Osteoblast (primary cell): Measurements from ENCODE around the gene DPP7. TPM values are rescaled to one million over a fixed set of nuclear protein-coding genes. Genes with fewer than 3 reads are reported as not detected.

Experiments
- DNase-seq: peaks from one replicate; pipeline ENCODE4 v3.0.0; 2011; ENCODE audit warnings: low spot score, mixed read lengths; ENCODE audit not compliant: insufficient read length; ENCODE audit errors: missing footprints
- H2AFZ ChIP-seq: 2 replicates; pipeline ENCODE4 v1.6.0; 2011; ENCODE audit warnings: mild to moderate bottlenecking, low read length
- H3K27ac ChIP-seq: 2 replicates; pipeline ENCODE4 v1.5.1; 2011; ENCODE audit warnings: mild to moderate bottlenecking, low read depth, low read length, moderate library complexity
- H3K27me3 ChIP-seq: 2 replicates; pipeline ENCODE4 v1.6.0; 2012; ENCODE audit warnings: mild to moderate bottlenecking, control low read depth, inconsistent platforms, low read length, moderate library complexity; ENCODE audit not compliant: insufficient read depth
- H3K36me3 ChIP-seq: 2 replicates; pipeline ENCODE4 v1.5.1; 2011; ENCODE audit warnings: mild to moderate bottlenecking, low read length, control low read depth, moderate library complexity; ENCODE audit not compliant: insufficient read depth
- H3K4me1 ChIP-seq: 2 replicates; pipeline ENCODE4 v1.5.1; 2011; ENCODE audit warnings: mild to moderate bottlenecking, low read length, control low read depth, moderate library complexity; ENCODE audit not compliant: insufficient read depth
- H3K4me2 ChIP-seq: 2 replicates; pipeline ENCODE4 v1.6.0; 2011; ENCODE audit warnings: mild to moderate bottlenecking, low read length; ENCODE audit not compliant: insufficient read depth
- H3K4me3 ChIP-seq: fragments of 200-600 bp; sonication (generic); 3 replicates; pipeline ENCODE4 v1.5.1; 2012; ENCODE audit warnings: mild to moderate bottlenecking, low read length, inconsistent platforms; ENCODE audit not compliant: insufficient read depth
- H3K79me2 ChIP-seq: 2 replicates; pipeline ENCODE4 v1.6.0; 2012; ENCODE audit warnings: mild to moderate bottlenecking, low read length, control low read depth, inconsistent platforms; ENCODE audit not compliant: insufficient read depth
- H3K9me3 ChIP-seq: 2 replicates; pipeline ENCODE4 v1.5.1; 2011; ENCODE audit warnings: low read depth, low read length, control low read depth
- H4K20me1 ChIP-seq: 2 replicates; pipeline ENCODE4 v1.6.0; 2012; ENCODE audit warnings: mild to moderate bottlenecking, low read length, control low read depth; ENCODE audit not compliant: insufficient read depth
- CTCF ChIP-seq: IDR thresholded peaks from 2 replicates; pipeline ENCODE4 v1.5.1; 2011; ENCODE audit warnings: mild to moderate bottlenecking, low read depth, low read length, moderate library complexity; ENCODE audit errors: extremely low read depth
- total RNA-seq: library from RNA; depleted of rRNA; stranded (reverse); fragments of >200 nt; gene quantifications from 2 replicates; pipeline ENCODE4 v1.2.3, GENCODE V29; 2012

The DPP7 gene
- total RNA-seq, 1 donor: 74.6 TPM

- Histone ChIP-seq H3K27me3 (no peaks in the 10 kb centered on the region), H3K4me1 (no peaks in the 10 kb centered on the region), H3K4me3 (no peak overlapping the region), H3K79me2 (peaks cover 5% of the 10 kb centered on the region), H3K9me3 (no peaks in the 10 kb centered on the region), H3K36me3 (peaks cover 19% of the 10 kb centered on the region), H3K27ac (no peak overlapping the region), H3K4me2 (no peak overlapping the region), H4K20me1 (peaks cover 5% of the 10 kb centered on the region), H2AFZ (no peak overlapping the region)
- no peak for TF ChIP-seq CTCF
- DNase-seq: peak; percentile 93
These were observed 3.4 kb downstream of the DPP7 start for GRCh38 chr9:137110911-137111787.

GRCh38 chr9:137110147-137110910 is 4.2 kb downstream of the DPP7 start:
- Histone ChIP-seq H3K9me3 (no peaks in the 10 kb centered on the region), H3K79me2 (peaks cover 5% of the 10 kb centered on the region), H3K4me2 (no peak overlapping the region), H3K4me1 (no peaks in the 10 kb centered on the region), H3K27ac (no peak overlapping the region), H3K27me3 (no peaks in the 10 kb centered on the region), H4K20me1 (peaks cover 5% of the 10 kb centered on the region), H2AFZ (no peak overlapping the region), H3K4me3 (no peak overlapping the region), H3K36me3 (peaks cover 19% of the 10 kb centered on the region)
- DNase-seq: peak; percentile 79
- TF ChIP-seq CTCF: no peak

GRCh38 chr9:137109250-137110146 is 5.0 kb downstream of the DPP7 start:
- DNase-seq: peak; percentile 91
- Histone ChIP-seq H4K20me1 (peaks cover 5% of the 10 kb centered on the region), H3K27me3 (no peaks in the 10 kb centered on the region), H3K9me3 (no peaks in the 10 kb centered on the region), H3K4me3 (no peak overlapping the region), H3K27ac (no peak overlapping the region), H3K4me2 (no peak overlapping the region), H3K79me2 (peaks cover 5% of the 10 kb centered on the region), H3K4me1 (no peaks in the 10 kb centered on the region), H3K36me3 (peaks cover 20% of the 10 kb centered on the region), H2AFZ (no peak overlapping the region)
- no peak for TF ChIP-seq CTCF
